Neutrophil (primary cell): ENCODE measurements around the gene NR0B1.

Experiments
- H3K27ac ChIP-seq: fragments of 200-600 bp; sonication (generic); 2 replicates; pipeline ENCODE4 v1.5.1; 2016; ENCODE audit warnings: mild to moderate bottlenecking, moderate library complexity
- H3K27me3 ChIP-seq: fragments of 200-600 bp; sonication (generic); 2 replicates; pipeline ENCODE4 v1.6.0; 2016; ENCODE audit warnings: mild to moderate bottlenecking
- H3K36me3 ChIP-seq: fragments of 200-600 bp; sonication (generic); 2 replicates; pipeline ENCODE4 v1.5.1; 2017
- H3K4me1 ChIP-seq, 2 experiments: fragments of 200-600 bp in 1 of 2; sonication (generic) in 1 of 2; 1 replicate in 1 of 2; 2 replicates in 1 of 2; pipeline versions ENCODE4 v1.5.1 to v1.6.1; 2013 to 2016; ENCODE audit warnings: low read depth in 1 of 2, low read length in 1 of 2, mild to moderate bottlenecking in 1 of 2, moderate library complexity in 1 of 2; ENCODE audit not compliant: control insufficient read depth in 1 of 2, insufficient read depth in 1 of 2
- H3K4me3 ChIP-seq, 2 experiments: fragments of 200-600 bp in 1 of 2; sonication (generic) in 1 of 2; 1 replicate in 1 of 2; 2 replicates in 1 of 2; pipeline ENCODE4 v1.5.1; 2013 to 2016; ENCODE audit warnings: low read depth in 1 of 2, low read length in 1 of 2, mild to moderate bottlenecking in 1 of 2, moderate library complexity in 1 of 2
- H3K9me3 ChIP-seq: fragments of 200-600 bp; sonication (generic); 2 replicates; pipeline ENCODE4 v1.5.1; 2016
- CTCF ChIP-seq: fragments of 200-600 bp; sonication (generic); IDR thresholded peaks from 2 replicates; pipeline ENCODE4 v1.5.1; 2016; ENCODE audit warnings: antibody characterized with exemption

The NR0B1 gene

GRCh38 chrX:30309139-30309571, at the start of gene NR0B1:
Gene NR0B1, minus strand, starts transcription at chrX:30309390. Its CDS starts 27 bp downstream, at chrX:30309363.
- H3K36me3 ChIP-seq, result no peaks in the 10 kb centered on the region
- H3K9me3 ChIP-seq, result no peaks in the 10 kb centered on the region
- peaks cover 42% of the 10 kb centered on the region for H3K27me3 ChIP-seq
- H3K27ac ChIP-seq, result no peak within 1 kb of the TSS
- H3K4me3 ChIP-seq, result no peak within 1 kb of the TSS
- no peaks in the 10 kb centered on the region for H3K4me1 ChIP-seq
- no peak for TF ChIP-seq CTCF

- Histone ChIP-seq H3K36me3 (no peaks in the 10 kb centered on the region), H3K27ac (no peak overlapping the region), H3K4me3 (no peak overlapping the region), H3K27me3 (no peaks in the 10 kb centered on the region), H3K4me1 (no peaks in the 10 kb centered on the region), H3K9me3 (no peaks in the 10 kb centered on the region)
- no peak for TF ChIP-seq CTCF
These were observed 40.8 kb upstream of the NR0B1 start for GRCh38 chrX:30349946-30350345.

- Histone ChIP-seq H3K9me3 (no peaks in the 10 kb centered on the region), H3K4me3 (no peak overlapping the region), H3K4me1 (no peaks in the 10 kb centered on the region), H3K27me3 (no peaks in the 10 kb centered on the region), H3K27ac (no peak overlapping the region), H3K36me3 (no peaks in the 10 kb centered on the region)
- no peak for TF ChIP-seq CTCF
These were observed 34.0 kb upstream of the NR0B1 start for GRCh38 chrX:30343206-30343605.

- Histone ChIP-seq H3K4me3 (no peak overlapping the region), H3K4me1 (no peaks in the 10 kb centered on the region), H3K36me3 (no peaks in the 10 kb centered on the region), H3K9me3 (no peaks in the 10 kb centered on the region), H3K27me3 (no peaks in the 10 kb centered on the region), H3K27ac (no peak overlapping the region)
- no peak for TF ChIP-seq CTCF
These were observed 31.6 kb upstream of the NR0B1 start for GRCh38 chrX:30340753-30341152.

- H3K27ac ChIP-seq, result no peak overlapping the region
- no peak for TF ChIP-seq CTCF
- no peaks in the 10 kb centered on the region for H3K27me3 ChIP-seq
- H3K4me1 ChIP-seq, result no peaks in the 10 kb centered on the region
- H3K4me3 ChIP-seq, result no peak overlapping the region
- H3K9me3 ChIP-seq, result no peaks in the 10 kb centered on the region
- no peaks in the 10 kb centered on the region for H3K36me3 ChIP-seq
These were observed 18.6 kb upstream of the NR0B1 start for GRCh38 chrX:30327762-30328161.

GRCh38 chrX:30317308-30317707, 8.1 kb upstream of the NR0B1 start:
- Histone ChIP-seq H3K27ac (no peak overlapping the region), H3K27me3 (no peaks in the 10 kb centered on the region), H3K9me3 (no peaks in the 10 kb centered on the region), H3K36me3 (no peaks in the 10 kb centered on the region), H3K4me3 (no peak overlapping the region), H3K4me1 (no peaks in the 10 kb centered on the region)
- no peak for TF ChIP-seq CTCF
